Upper lobe of left lung (tissue), 4 donors: ENCODE data around the gene EPHB2.

Experiments used
- EP300 ChIP-seq, 4 donors: sonication (generic); formaldehyde crosslinking; IDR thresholded peaks; one replicate each; pipeline ENCODE4 v1.5.1; 2017; ENCODE audit warnings: antibody characterized with exemption in 4 of 4, control low read depth in 2 of 4
- POLR2AphosphoS5 ChIP-seq, 2 donors: sonication (generic); formaldehyde crosslinking; IDR thresholded peaks; one replicate each; pipeline ENCODE4 v1.5.1; 2017; ENCODE audit warnings: antibody characterized with exemption in 2 of 2
- TF ChIP-seq, protein P1 (sequence below), 6 experiments: fragments of 450-650 bp in 4 of 6; fragments of 200-600 bp in 2 of 6; sonication (generic) in 2 of 6; IDR thresholded peaks; one replicate each; pipeline ENCODE4 v1.5.1; 2016 to 2019; ENCODE audit warnings: antibody characterized with exemption in 6 of 6

DNA sequence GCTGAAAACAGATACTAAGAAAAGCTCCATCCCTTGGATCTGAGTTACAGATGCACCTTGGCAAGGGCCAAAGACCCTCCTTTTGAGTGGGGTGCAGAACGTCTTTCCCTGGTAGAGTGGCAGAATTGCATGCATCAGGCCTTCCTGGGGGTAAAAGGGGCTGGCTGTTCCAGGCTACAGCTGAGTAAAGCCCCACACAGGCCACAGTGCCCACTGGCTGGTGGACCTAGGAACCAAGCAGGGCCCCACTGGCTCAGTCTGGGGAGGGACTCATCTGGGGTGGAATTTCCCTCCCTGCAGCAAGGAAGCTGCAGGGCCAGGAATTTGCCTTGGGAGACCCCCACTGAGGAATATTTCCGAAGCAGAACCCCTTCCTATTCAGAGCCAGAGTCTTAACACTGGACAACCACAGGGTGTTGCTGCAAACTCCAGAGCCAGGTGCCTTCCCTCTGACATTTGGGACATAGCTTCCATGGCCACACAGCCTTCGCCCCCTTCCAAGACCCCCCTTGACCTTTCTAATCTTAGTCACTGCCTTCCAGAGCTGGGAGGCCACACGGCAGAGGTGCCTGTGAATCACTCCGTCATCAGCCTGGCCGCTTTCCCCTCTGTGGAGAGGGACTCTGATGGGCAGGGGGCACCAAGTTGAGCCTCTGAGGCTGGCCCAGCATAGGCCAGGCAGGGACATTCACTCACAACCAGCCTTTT is 209.5 kb downstream of the EPHB2 start:
- TF ChIP-seq POLR2AphosphoS5 (IDR thresholded peaks at IDR 0.05) (no peak), EP300 (IDR thresholded peaks at IDR 0.05) (no peak)
- TF ChIP-seq, protein P1, sequence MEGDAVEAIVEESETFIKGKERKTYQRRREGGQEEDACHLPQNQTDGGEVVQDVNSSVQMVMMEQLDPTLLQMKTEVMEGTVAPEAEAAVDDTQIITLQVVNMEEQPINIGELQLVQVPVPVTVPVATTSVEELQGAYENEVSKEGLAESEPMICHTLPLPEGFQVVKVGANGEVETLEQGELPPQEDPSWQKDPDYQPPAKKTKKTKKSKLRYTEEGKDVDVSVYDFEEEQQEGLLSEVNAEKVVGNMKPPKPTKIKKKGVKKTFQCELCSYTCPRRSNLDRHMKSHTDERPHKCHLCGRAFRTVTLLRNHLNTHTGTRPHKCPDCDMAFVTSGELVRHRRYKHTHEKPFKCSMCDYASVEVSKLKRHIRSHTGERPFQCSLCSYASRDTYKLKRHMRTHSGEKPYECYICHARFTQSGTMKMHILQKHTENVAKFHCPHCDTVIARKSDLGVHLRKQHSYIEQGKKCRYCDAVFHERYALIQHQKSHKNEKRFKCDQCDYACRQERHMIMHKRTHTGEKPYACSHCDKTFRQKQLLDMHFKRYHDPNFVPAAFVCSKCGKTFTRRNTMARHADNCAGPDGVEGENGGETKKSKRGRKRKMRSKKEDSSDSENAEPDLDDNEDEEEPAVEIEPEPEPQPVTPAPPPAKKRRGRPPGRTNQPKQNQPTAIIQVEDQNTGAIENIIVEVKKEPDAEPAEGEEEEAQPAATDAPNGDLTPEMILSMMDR (IDR thresholded peaks at IDR 0.05): no peak
